ENCODE measurements around the gene PXDN. TPM values are rescaled to one million over a fixed set of nuclear protein-coding genes. Genes with fewer than 3 reads are reported as not detected.

PXDN gene
- total and polyA plus RNA-seq, 2 donors (not counting 3 experiments of a cell fraction or from before 2014, with no cell fraction given), result 231 to 308 TPM

GRCh38 chr2:1708476-1709334, 35.6 kb downstream of the PXDN start:
- Histone ChIP-seq H3K9me3 (replicated peaks; ENCODE audit: control insufficient read depth, insufficient read depth, low read length) (no peaks in the 10 kb centered on the region), H3K36me3 (ENCODE audit: control insufficient read depth in 2 of 2, extremely low read depth in 1 of 2, insufficient read depth in 2 of 2, low read length in 2 of 2) (no peaks in the 10 kb centered on the region), H3K4me3 (replicated peaks in 1 of 3; ENCODE audit: insufficient read depth in 1 of 3, low read depth in 1 of 3, low read length in 3 of 3) (no peak overlapping the region), H4K20me1 (replicated peaks; ENCODE audit: control insufficient read depth, extremely low read depth, insufficient read depth, low read length) (no peaks in the 10 kb centered on the region), H2AFZ (ENCODE audit: low read depth, low read length) (no peak overlapping the region), H3K79me2 (ENCODE audit: control insufficient read depth, insufficient read depth, low read length) (peaks cover 28% of the 10 kb centered on the region), H3K27me3 (ENCODE audit: control insufficient read depth in 2 of 2, insufficient read depth in 2 of 2, low read length in 2 of 2) (no peaks in the 10 kb centered on the region), H3K27ac (ENCODE audit: insufficient read depth, low read depth, low read length) (peak overlapping the region; percentile 71), H3K9me1 (replicated peaks; ENCODE audit: control insufficient read depth, extremely low read depth, insufficient read depth, low read length) (no peaks in the 10 kb centered on the region), H3K9ac (replicated peaks; ENCODE audit: extremely low read depth, insufficient read depth, low read length) (peak overlapping the region; percentile 40), H3K4me2 (ENCODE audit: insufficient read depth, low read length) (peak overlapping the region; percentile 73), H3K4me1 (ENCODE audit: control insufficient read depth, extremely low read depth, insufficient read depth, low read length) (peaks cover 18% of the 10 kb centered on the region)
- BruUV-seq (replicated peaks), result no TSS peak
- CTCF ChIA-PET, result interaction anchor here (0.7 to 1.7 kb wide), 14 partner anchors 8 to 158 kb away, joined by 3 to 16 read pairs (median 4); no protein-coding TSS in a partner anchor
- intact Hi-C loops (cut with micrococcal nuclease), result loop anchor here (1.0 kb wide), 2 partner anchors 13 to 35 kb away; no protein-coding TSS in a partner anchor
- FAIRE-seq (no peak), DNase-seq (ENCODE audit: low read depth, low spot score) (no peak)
- TF ChIP-seq EZH2 (IDR thresholded peaks at IDR 0.05; ENCODE audit: borderline replicate concordance, low read depth, low read length, severe bottlenecking), result no peak
- TF ChIP-seq, protein P1, sequence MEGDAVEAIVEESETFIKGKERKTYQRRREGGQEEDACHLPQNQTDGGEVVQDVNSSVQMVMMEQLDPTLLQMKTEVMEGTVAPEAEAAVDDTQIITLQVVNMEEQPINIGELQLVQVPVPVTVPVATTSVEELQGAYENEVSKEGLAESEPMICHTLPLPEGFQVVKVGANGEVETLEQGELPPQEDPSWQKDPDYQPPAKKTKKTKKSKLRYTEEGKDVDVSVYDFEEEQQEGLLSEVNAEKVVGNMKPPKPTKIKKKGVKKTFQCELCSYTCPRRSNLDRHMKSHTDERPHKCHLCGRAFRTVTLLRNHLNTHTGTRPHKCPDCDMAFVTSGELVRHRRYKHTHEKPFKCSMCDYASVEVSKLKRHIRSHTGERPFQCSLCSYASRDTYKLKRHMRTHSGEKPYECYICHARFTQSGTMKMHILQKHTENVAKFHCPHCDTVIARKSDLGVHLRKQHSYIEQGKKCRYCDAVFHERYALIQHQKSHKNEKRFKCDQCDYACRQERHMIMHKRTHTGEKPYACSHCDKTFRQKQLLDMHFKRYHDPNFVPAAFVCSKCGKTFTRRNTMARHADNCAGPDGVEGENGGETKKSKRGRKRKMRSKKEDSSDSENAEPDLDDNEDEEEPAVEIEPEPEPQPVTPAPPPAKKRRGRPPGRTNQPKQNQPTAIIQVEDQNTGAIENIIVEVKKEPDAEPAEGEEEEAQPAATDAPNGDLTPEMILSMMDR (IDR thresholded peaks at IDR 0.05; ENCODE audit: extremely low read depth in 1 of 2, insufficient read depth in 1 of 2, low read depth in 1 of 2, low read length in 2 of 2), result no peak
- TF ChIP-seq MYC (IDR thresholded peaks at IDR 0.05; ENCODE audit: low read depth, low read length), result no peak
- POLR2A ChIA-PET, result interaction anchor here (0.8 to 1.6 kb wide), 5 partner anchors 12 to 83 kb away, joined by 3 to 14 read pairs (median 3); partner anchors contain the start of gene PXDN
- dilution Hi-C loops (cut with MboI; ENCODE audit: extremely low pct_ligation_motif_present, low sequenced_read_pairs), result no loop called here
